Ishikawa (cell line): Measurements from ENCODE around the gene NKIRAS1.

Experiments
- TEAD4 ChIP-seq: IDR thresholded peaks from 2 replicates; pipeline ENCODE4 v1.6.1; 2012
- TF ChIP-seq, protein P1 (sequence below): IDR thresholded peaks from 2 replicates; pipeline ENCODE4 v1.6.1; 2012; ENCODE audit warnings: low read depth, mild to moderate bottlenecking
- TF ChIP-seq, protein P2 (sequence below): IDR thresholded peaks from 2 replicates; pipeline ENCODE4 v1.6.1; 2012

DNA sequence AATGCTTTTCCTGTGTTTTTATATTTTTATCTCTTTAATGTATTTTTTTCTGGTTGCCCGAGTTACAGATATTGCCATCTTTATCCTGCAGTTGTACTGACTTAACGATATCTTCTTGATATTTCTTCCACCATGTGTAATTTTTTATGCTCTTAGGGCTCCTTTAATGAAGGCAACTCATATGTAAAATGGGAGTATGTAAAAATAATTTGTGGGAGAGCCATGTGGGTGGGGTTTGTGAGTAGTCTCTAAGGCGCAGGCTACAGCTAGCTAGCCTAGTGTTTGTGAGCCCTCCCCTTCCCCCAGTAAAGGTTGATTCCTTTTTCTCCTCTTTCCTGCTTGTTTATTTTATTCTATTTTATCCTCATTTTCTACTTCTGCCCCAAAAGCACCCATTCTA, 72.9 kb downstream of the NKIRAS1 start:
- TF ChIP-seq, protein P1, sequence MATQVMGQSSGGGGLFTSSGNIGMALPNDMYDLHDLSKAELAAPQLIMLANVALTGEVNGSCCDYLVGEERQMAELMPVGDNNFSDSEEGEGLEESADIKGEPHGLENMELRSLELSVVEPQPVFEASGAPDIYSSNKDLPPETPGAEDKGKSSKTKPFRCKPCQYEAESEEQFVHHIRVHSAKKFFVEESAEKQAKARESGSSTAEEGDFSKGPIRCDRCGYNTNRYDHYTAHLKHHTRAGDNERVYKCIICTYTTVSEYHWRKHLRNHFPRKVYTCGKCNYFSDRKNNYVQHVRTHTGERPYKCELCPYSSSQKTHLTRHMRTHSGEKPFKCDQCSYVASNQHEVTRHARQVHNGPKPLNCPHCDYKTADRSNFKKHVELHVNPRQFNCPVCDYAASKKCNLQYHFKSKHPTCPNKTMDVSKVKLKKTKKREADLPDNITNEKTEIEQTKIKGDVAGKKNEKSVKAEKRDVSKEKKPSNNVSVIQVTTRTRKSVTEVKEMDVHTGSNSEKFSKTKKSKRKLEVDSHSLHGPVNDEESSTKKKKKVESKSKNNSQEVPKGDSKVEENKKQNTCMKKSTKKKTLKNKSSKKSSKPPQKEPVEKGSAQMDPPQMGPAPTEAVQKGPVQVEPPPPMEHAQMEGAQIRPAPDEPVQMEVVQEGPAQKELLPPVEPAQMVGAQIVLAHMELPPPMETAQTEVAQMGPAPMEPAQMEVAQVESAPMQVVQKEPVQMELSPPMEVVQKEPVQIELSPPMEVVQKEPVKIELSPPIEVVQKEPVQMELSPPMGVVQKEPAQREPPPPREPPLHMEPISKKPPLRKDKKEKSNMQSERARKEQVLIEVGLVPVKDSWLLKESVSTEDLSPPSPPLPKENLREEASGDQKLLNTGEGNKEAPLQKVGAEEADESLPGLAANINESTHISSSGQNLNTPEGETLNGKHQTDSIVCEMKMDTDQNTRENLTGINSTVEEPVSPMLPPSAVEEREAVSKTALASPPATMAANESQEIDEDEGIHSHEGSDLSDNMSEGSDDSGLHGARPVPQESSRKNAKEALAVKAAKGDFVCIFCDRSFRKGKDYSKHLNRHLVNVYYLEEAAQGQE = no peak
- TF ChIP-seq TEAD4 = no peak
- TF ChIP-seq, protein P2, sequence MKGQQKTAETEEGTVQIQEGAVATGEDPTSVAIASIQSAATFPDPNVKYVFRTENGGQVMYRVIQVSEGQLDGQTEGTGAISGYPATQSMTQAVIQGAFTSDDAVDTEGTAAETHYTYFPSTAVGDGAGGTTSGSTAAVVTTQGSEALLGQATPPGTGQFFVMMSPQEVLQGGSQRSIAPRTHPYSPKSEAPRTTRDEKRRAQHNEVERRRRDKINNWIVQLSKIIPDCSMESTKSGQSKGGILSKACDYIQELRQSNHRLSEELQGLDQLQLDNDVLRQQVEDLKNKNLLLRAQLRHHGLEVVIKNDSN = no peak
